ENCODE data around the gene IFT122. TPM values are rescaled to one million over a fixed set of nuclear protein-coding genes. Genes with fewer than 3 reads are reported as not detected.

Gene IFT122
- total RNA-seq, 2 experiments from 2014 or later: 23.0 to 25.9 TPM

GRCh38 chr3:129433565-129433964, 6.5 kb upstream of the IFT122 start:
- H3K9me3 Mint-ChIP-seq: no peaks in the 10 kb centered on the region
- DNase-seq: no peak
- H3K27ac Mint-ChIP-seq: no peak overlapping the region
- POLR2A ChIA-PET: interaction anchor here (0.6 to 1.2 kb wide), 2 partner anchors 118 to 751 kb away, joined by 3 to 5 read pairs; a partner anchor contains a TSS
- peaks cover 54% of the 10 kb centered on the region for H3K4me1 Mint-ChIP-seq
- peaks cover 45% of the 10 kb centered on the region for H3K36me3 Mint-ChIP-seq
- no peak for ATAC-seq (ENCODE audit: low read depth)
- H3K4me3 Mint-ChIP-seq: no peak overlapping the region
- H3K27me3 Mint-ChIP-seq: no peaks in the 10 kb centered on the region

- Mint-ChIP-seq H3K4me3 (no peak overlapping the region), H3K27ac (no peak overlapping the region), H3K9me3 (no peaks in the 10 kb centered on the region), H3K27me3 (no peaks in the 10 kb centered on the region), H3K4me1 (peaks cover 50% of the 10 kb centered on the region), H3K36me3 (peaks cover 41% of the 10 kb centered on the region)
- DNase-seq: no peak
- POLR2A ChIA-PET: interaction anchor here (0.6 to 1.2 kb wide), 2 partner anchors 118 to 752 kb away, joined by 3 to 5 read pairs; a partner anchor contains a TSS
- no peak for ATAC-seq (ENCODE audit: low read depth)
Measured at GRCh38 chr3:129434140-129434539, 5.9 kb upstream of the IFT122 start.

- Mint-ChIP-seq H3K4me3 (no peak overlapping the region), H3K4me1 (peaks cover 45% of the 10 kb centered on the region)
Measured at GRCh38 chr3:129435367-129435766, 4.7 kb upstream of the IFT122 start.

GRCh38 chr3:129439226-129439816, 703 bp upstream of the IFT122 start:
- ATAC-seq (ENCODE audit: low read depth) (no peak), DNase-seq (no peak)
- Mint-ChIP-seq H3K27me3 (no peaks in the 10 kb centered on the region), H3K27ac (peak overlapping the region; percentile 95), H3K36me3 (peaks cover 15% of the 10 kb centered on the region), H3K9me3 (no peaks in the 10 kb centered on the region), H3K4me1 (peaks cover 45% of the 10 kb centered on the region), H3K4me3 (peak overlapping the region; percentile 87)
- POLR2A ChIA-PET: interaction anchor here (0.7 to 4.1 kb wide), 13 partner anchors 10 to 424 kb away, joined by 3 to 40 read pairs (median 3); partner anchors contain the start of genes EFCAB12 and RAB43

More at GRCh38 chr3:129435367-129435766, 4.7 kb upstream of the IFT122 start:
- ATAC-seq (ENCODE audit: low read depth) (no peak), DNase-seq (no peak)
- H3K36me3 Mint-ChIP-seq: peaks cover 38% of the 10 kb centered on the region
- H3K9me3 Mint-ChIP-seq: no peaks in the 10 kb centered on the region
- no peak overlapping the region for H3K27ac Mint-ChIP-seq
- POLR2A ChIA-PET: no interaction called here
- H3K27me3 Mint-ChIP-seq: no peaks in the 10 kb centered on the region

GRCh38 chr3:129440618-129441190, 680 bp downstream of the IFT122 start:
- DNase-seq (no peak), ATAC-seq (ENCODE audit: low read depth) (no peak)
- peak overlapping the region; percentile 87 for H3K4me3 Mint-ChIP-seq
- POLR2A ChIA-PET: interaction anchor here (0.5 to 4.1 kb wide), 14 partner anchors 12 to 425 kb away, joined by 3 to 40 read pairs (median 3); partner anchors contain the start of genes EFCAB12 and RAB43
- H3K27me3 Mint-ChIP-seq: no peaks in the 10 kb centered on the region
- peak overlapping the region; percentile 95 for H3K27ac Mint-ChIP-seq
- H3K4me1 Mint-ChIP-seq: peaks cover 38% of the 10 kb centered on the region
- H3K36me3 Mint-ChIP-seq: peaks cover 15% of the 10 kb centered on the region
- H3K9me3 Mint-ChIP-seq: no peaks in the 10 kb centered on the region

GRCh38 chr3:129441215-129441614, 1.2 kb downstream of the IFT122 start:
- H3K36me3 Mint-ChIP-seq: peaks cover 15% of the 10 kb centered on the region
- H3K4me1 Mint-ChIP-seq: peaks cover 34% of the 10 kb centered on the region
- H3K9me3 Mint-ChIP-seq: no peaks in the 10 kb centered on the region
- peak overlapping the region; percentile 87 for H3K4me3 Mint-ChIP-seq
- no peaks in the 10 kb centered on the region for H3K27me3 Mint-ChIP-seq
- ATAC-seq (ENCODE audit: low read depth) (no peak), DNase-seq (no peak)
- POLR2A ChIA-PET: interaction anchor here (0.9 to 4.1 kb wide), 5 partner anchors 12 to 322 kb away, joined by 3 to 40 read pairs (median 26); partner anchors contain the start of gene EFCAB12
- peak overlapping the region; percentile 95 for H3K27ac Mint-ChIP-seq

GRCh38 chr3:129441782-129442181, 1.8 kb downstream of the IFT122 start:
- peaks cover 11% of the 10 kb centered on the region for H3K36me3 Mint-ChIP-seq
- POLR2A ChIA-PET: interaction anchor here (0.9 to 4.1 kb wide), 3 partner anchors 13 to 164 kb away, joined by 3 to 40 read pairs (median 38); partner anchors contain the start of gene EFCAB12
- peaks cover 30% of the 10 kb centered on the region for H3K4me1 Mint-ChIP-seq
- H3K27ac Mint-ChIP-seq: peak overlapping the region; percentile 95
- no peaks in the 10 kb centered on the region for H3K27me3 Mint-ChIP-seq
- DNase-seq (no peak), ATAC-seq (ENCODE audit: low read depth) (no peak)
- H3K4me3 Mint-ChIP-seq: peak overlapping the region; percentile 87
- H3K9me3 Mint-ChIP-seq: no peaks in the 10 kb centered on the region

- H3K36me3 Mint-ChIP-seq: peaks cover 7% of the 10 kb centered on the region
- no peaks in the 10 kb centered on the region for H3K9me3 Mint-ChIP-seq
- no peak for DNase-seq
- no peaks in the 10 kb centered on the region for H3K27me3 Mint-ChIP-seq
- POLR2A ChIA-PET: no interaction called here
- H3K4me1 Mint-ChIP-seq: peaks cover 29% of the 10 kb centered on the region
- H3K4me3 Mint-ChIP-seq: peak overlapping the region; percentile 7
- no peak for ATAC-seq (ENCODE audit: low read depth)
- H3K27ac Mint-ChIP-seq: no peak overlapping the region
Measured at GRCh38 chr3:129442486-129442885, 2.5 kb downstream of the IFT122 start.

- POLR2A ChIA-PET: no interaction called here
- H3K27ac Mint-ChIP-seq: no peak overlapping the region
- peaks cover 24% of the 10 kb centered on the region for H3K4me1 Mint-ChIP-seq
- H3K27me3 Mint-ChIP-seq: no peaks in the 10 kb centered on the region
- peak overlapping the region; percentile 7 for H3K4me3 Mint-ChIP-seq
- peaks cover 3% of the 10 kb centered on the region for H3K36me3 Mint-ChIP-seq
- no peaks in the 10 kb centered on the region for H3K9me3 Mint-ChIP-seq
- no peak for DNase-seq
- ATAC-seq (ENCODE audit: low read depth): no peak
Measured at GRCh38 chr3:129442947-129443346, 2.9 kb downstream of the IFT122 start.

- ATAC-seq (ENCODE audit: low read depth) (no peak), DNase-seq (no peak)
- Mint-ChIP-seq H3K27ac (no peak overlapping the region), H3K9me3 (no peaks in the 10 kb centered on the region), H3K27me3 (no peaks in the 10 kb centered on the region), H3K36me3 (peaks cover 2% of the 10 kb centered on the region), H3K4me1 (peaks cover 18% of the 10 kb centered on the region), H3K4me3 (no peak overlapping the region)
- POLR2A ChIA-PET: no interaction called here
Measured at GRCh38 chr3:129445471-129445870, 5.4 kb downstream of the IFT122 start.

- ATAC-seq (ENCODE audit: low read depth) (no peak), DNase-seq (no peak)
- POLR2A ChIA-PET: no interaction called here
- peaks cover 3% of the 10 kb centered on the region for H3K36me3 Mint-ChIP-seq
- H3K27ac Mint-ChIP-seq: no peak overlapping the region
- no peaks in the 10 kb centered on the region for H3K27me3 Mint-ChIP-seq
- H3K4me3 Mint-ChIP-seq: no peak overlapping the region
- no peaks in the 10 kb centered on the region for H3K9me3 Mint-ChIP-seq
- H3K4me1 Mint-ChIP-seq: peaks cover 10% of the 10 kb centered on the region
Measured at GRCh38 chr3:129446926-129447325, 6.9 kb downstream of the IFT122 start.

GRCh38 chr3:129448186-129448895, 8.3 kb downstream of the IFT122 start:
- Mint-ChIP-seq H3K36me3 (peaks cover 11% of the 10 kb centered on the region), H3K4me1 (peaks cover 5% of the 10 kb centered on the region), H3K27ac (no peak overlapping the region), H3K27me3 (no peaks in the 10 kb centered on the region), H3K9me3 (no peaks in the 10 kb centered on the region), H3K4me3 (no peak overlapping the region)
- POLR2A ChIA-PET: no interaction called here
- ATAC-seq (ENCODE audit: low read depth): no peak
- DNase-seq: no peak

GRCh38 chr3:129449279-129450115, 9.5 kb downstream of the IFT122 start:
- Mint-ChIP-seq H3K36me3 (peaks cover 12% of the 10 kb centered on the region), H3K4me1 (no peaks in the 10 kb centered on the region), H3K27me3 (no peaks in the 10 kb centered on the region), H3K4me3 (no peak overlapping the region), H3K9me3 (no peaks in the 10 kb centered on the region), H3K27ac (no peak overlapping the region)
- ATAC-seq (ENCODE audit: low read depth): no peak
- POLR2A ChIA-PET: no interaction called here
- DNase-seq: no peak

All from activated naive CD8-positive, alpha-beta T cell treated with anti-CD3 and anti-CD28 coated beads, Interleukin-2, amount 10 ng/mL, durations not matched to agents 7 days and 5 days (primary cell).